ENCODE measurements around the gene REXO4.
A peak's percentile ranks its signal among the peaks of the same experiment; 100 is the strongest.

The REXO4 gene, protein sequence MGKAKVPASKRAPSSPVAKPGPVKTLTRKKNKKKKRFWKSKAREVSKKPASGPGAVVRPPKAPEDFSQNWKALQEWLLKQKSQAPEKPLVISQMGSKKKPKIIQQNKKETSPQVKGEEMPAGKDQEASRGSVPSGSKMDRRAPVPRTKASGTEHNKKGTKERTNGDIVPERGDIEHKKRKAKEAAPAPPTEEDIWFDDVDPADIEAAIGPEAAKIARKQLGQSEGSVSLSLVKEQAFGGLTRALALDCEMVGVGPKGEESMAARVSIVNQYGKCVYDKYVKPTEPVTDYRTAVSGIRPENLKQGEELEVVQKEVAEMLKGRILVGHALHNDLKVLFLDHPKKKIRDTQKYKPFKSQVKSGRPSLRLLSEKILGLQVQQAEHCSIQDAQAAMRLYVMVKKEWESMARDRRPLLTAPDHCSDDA

DNA sequence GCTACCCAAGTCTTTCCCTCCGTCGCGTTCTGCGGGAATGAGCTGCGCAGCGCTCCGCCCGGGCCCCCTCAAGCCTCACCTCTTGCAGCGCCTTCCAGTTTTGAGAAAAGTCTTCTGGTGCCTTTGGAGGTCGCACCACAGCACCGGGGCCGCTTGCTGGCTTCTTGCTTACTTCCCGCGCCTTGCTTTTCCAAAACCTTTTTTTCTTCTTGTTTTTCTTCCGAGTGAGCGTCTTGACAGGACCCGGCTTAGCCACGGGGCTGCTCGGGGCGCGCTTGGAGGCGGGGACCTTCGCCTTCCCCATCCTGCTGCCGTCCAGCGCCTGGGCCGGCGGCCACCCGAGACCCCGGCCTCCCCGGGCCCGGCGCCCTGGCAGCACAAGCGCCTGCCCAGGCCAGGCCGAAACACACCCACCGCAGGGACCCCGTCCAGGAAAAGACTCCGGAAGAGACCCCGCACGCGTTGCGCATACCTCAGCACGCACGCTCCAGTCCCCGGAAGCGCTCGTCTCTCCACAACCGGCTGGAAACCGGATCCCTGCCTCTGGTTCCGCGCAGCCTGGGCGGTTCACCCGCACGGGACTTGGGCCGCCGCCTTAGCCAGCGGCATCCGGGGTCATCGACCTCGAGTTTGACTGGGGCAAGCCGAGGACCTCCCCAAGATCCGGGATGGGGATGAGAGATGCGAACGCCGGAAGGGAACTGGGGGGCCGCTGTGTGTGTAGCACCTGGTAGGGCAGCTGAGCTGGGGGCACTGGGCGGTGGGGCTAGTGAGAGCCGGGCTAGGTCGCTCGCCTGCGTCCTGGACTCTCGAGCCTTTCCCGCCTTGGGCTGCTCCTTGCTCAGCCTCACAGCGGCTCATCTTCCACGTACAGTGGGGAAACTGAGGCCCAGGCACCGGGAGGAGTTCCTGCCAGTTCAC lies at the start of gene REXO4:
TSS of gene REXO4 (minus strand) at position 470 of the 921 bp plus-strand sequence. CDS start at position 304, 166 bp downstream.
- DNase-seq (ENCODE audit: low read depth): peak; percentile 57

DNA sequence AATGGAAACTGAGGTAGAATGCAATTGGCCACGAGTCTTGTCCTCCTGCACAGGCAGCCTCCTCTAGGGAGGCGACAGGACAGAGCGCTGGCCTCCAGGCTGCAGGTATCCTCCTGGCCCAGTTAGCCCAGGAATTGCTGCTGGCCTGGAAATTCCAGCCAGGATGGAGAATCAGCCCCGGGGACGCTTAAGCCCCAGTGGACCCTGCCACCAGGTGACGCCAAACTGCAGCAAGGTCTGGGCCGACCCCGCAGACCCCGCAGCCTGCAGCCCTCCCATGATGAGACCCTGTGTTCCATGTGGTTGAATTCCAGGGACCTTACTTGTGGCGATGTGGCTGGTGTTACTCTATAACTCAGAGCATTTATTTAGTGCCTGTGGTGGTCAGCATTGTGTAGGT lies 49.3 kb upstream of the REXO4 start:
- in situ Hi-C loops (cut with HindIII; ENCODE audit: low sequenced_read_pairs): loop anchor here (5.0 kb wide), 1 partner anchor 90 kb away; the partner anchor contains the start of genes STKLD1 and SURF4
- TF ChIP-seq, protein P1, sequence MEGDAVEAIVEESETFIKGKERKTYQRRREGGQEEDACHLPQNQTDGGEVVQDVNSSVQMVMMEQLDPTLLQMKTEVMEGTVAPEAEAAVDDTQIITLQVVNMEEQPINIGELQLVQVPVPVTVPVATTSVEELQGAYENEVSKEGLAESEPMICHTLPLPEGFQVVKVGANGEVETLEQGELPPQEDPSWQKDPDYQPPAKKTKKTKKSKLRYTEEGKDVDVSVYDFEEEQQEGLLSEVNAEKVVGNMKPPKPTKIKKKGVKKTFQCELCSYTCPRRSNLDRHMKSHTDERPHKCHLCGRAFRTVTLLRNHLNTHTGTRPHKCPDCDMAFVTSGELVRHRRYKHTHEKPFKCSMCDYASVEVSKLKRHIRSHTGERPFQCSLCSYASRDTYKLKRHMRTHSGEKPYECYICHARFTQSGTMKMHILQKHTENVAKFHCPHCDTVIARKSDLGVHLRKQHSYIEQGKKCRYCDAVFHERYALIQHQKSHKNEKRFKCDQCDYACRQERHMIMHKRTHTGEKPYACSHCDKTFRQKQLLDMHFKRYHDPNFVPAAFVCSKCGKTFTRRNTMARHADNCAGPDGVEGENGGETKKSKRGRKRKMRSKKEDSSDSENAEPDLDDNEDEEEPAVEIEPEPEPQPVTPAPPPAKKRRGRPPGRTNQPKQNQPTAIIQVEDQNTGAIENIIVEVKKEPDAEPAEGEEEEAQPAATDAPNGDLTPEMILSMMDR (IDR thresholded peaks at IDR 0.05; ENCODE audit: low read depth, low read length, missing control alignments): no peak

More for the DNA sequence above, at the start of gene REXO4:
- TF ChIP-seq, protein P1 (IDR thresholded peaks at IDR 0.05; ENCODE audit: low read depth, low read length, missing control alignments): no peak
- in situ Hi-C loops (cut with HindIII; ENCODE audit: low sequenced_read_pairs): loop anchor here (5.0 kb wide), 2 partner anchors 44 to 46 kb away; no protein-coding TSS in a partner anchor
- peak within 1 kb of the TSS; percentile 88 for H3K4me3 ChIP-seq (ENCODE audit: low read depth, low read length)

DNA sequence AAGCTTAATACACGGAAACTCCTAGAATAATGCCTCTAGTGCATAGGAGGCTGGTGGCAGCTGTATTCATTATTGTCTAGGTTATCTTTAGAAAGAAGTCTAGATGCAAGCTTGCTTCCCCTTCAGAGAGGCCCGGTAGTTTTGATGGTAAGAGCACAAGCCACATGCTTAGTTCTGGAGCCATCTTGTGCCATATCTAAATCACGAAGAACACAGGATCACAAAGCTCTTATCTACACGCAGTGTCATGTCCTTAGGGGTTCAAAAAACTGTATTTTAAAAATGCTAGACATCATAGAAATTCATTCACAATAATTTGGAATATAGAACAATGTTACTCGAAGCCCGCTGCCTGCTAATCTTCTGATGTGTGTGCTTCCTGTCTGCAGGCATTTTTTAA lies 48.2 kb upstream of the REXO4 start:
- no peak overlapping the region for H3K4me3 ChIP-seq (ENCODE audit: low read depth, low read length)
- in situ Hi-C loops (cut with HindIII; ENCODE audit: low sequenced_read_pairs): loop anchor here (5.0 kb wide), 1 partner anchor 89 kb away; the partner anchor contains the start of genes STKLD1 and SURF4
- no peak for DNase-seq (ENCODE audit: low read depth)
- TF ChIP-seq, protein P1 (IDR thresholded peaks at IDR 0.05; ENCODE audit: low read depth, low read length, missing control alignments): no peak

More for the DNA sequence above, 49.3 kb upstream of the REXO4 start:
- no peak for DNase-seq (ENCODE audit: low read depth)
- H3K4me3 ChIP-seq (ENCODE audit: low read depth, low read length): no peak overlapping the region

DNA sequence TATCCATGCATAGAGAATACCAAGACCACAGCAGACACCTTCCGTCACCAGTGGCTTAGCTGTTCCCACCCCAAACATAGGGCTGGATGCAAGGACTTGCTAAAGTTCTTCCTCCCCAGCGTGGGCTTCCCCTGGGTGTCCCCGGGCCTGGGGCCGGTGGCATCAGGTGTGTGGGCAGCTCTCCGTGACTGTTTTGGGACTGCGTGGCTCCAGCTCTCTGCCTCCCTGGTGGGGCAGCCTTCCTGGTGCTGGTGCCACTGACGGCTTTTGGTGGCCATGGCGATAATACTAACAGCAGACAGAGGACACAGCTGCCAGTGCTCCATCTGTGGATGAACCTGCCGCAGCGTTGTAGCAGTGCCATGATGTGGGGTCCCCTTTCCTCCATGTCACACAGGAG lies 46.8 kb upstream of the REXO4 start:
- TF ChIP-seq, protein P1 (IDR thresholded peaks at IDR 0.05; ENCODE audit: low read depth, low read length, missing control alignments): no peak
- DNase-seq (ENCODE audit: low read depth): no peak
- H3K4me3 ChIP-seq (ENCODE audit: low read depth, low read length): no peak overlapping the region
- in situ Hi-C loops (cut with HindIII; ENCODE audit: low sequenced_read_pairs): loop anchor here (5.0 kb wide), 2 partner anchors 47 to 87 kb away; partner anchors contain the start of genes REXO4, STKLD1 and SURF4

DNA sequence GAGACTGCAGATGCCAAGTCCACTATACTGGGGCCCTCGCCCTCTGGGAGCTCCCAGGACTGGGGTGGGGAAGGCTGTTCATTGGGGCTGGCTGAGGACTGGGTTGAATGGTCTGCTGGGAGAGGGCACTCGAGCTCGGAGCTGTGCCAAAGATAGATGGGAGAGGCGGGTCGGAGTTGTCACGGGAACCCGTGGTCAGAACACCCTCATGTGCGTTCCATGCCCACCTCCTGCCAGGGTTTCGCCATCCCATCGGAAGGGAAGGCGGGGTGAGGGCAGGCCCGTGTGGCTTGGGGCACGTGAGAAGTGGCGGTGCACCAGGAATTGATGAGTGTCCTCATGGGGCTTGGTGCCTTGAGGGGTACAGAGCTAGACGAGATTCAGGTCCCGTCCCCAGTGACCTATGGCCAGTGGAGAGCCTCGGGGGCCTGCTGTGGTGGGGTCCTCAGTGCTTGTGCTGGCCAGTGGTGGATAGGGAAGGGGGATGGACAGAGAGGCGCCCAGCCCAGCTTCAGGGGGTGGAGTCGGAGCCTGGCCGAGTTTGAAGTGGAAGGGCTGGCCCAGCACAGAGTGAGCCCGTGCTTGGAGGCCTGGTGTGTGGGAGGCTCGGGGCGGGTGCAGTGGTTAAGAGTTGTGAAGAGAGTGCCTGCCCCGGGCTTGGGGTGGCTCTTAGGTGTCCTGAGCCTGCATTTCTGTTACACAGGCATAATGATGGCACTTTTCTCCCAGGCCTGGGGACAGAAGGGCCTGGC lies 46.2 kb upstream of the REXO4 start:
- in situ Hi-C loops (cut with HindIII; ENCODE audit: low sequenced_read_pairs): loop anchor here (5.0 kb wide), 1 partner anchor 47 kb away; the partner anchor contains the start of gene REXO4
- no peak overlapping the region for H3K4me3 ChIP-seq (ENCODE audit: low read depth, low read length)
- TF ChIP-seq, protein P1 (IDR thresholded peaks at IDR 0.05; ENCODE audit: low read depth, low read length, missing control alignments): no peak
- no peak for DNase-seq (ENCODE audit: low read depth)
